ENCODE data around the gene PTPN21.

DNA sequence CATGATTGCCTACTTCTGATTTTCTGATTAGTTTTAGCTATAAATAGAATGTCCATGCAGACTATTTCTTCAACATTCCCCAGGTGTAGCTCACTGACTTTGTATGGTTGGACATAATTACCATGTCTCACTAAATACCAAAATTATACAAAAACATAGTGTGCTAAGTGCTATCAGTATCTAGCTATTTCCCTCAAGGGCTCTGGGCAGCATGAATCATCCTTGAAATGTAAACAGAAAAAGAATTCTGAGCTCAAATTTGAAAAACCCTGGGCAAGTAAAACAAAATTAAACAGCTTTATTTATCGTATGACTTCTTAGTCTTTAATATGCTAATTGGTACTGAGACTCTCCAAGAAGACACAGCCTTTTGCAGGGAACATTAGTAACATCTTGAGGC lies 86.4 kb downstream of the PTPN21 start:
- TF ChIP-seq, protein P1, sequence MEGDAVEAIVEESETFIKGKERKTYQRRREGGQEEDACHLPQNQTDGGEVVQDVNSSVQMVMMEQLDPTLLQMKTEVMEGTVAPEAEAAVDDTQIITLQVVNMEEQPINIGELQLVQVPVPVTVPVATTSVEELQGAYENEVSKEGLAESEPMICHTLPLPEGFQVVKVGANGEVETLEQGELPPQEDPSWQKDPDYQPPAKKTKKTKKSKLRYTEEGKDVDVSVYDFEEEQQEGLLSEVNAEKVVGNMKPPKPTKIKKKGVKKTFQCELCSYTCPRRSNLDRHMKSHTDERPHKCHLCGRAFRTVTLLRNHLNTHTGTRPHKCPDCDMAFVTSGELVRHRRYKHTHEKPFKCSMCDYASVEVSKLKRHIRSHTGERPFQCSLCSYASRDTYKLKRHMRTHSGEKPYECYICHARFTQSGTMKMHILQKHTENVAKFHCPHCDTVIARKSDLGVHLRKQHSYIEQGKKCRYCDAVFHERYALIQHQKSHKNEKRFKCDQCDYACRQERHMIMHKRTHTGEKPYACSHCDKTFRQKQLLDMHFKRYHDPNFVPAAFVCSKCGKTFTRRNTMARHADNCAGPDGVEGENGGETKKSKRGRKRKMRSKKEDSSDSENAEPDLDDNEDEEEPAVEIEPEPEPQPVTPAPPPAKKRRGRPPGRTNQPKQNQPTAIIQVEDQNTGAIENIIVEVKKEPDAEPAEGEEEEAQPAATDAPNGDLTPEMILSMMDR (IDR thresholded peaks at IDR 0.05; ENCODE audit: low read depth, low read length) = no peak
- TF ChIP-seq, protein P2, sequence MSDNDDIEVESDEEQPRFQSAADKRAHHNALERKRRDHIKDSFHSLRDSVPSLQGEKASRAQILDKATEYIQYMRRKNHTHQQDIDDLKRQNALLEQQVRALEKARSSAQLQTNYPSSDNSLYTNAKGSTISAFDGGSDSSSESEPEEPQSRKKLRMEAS (IDR thresholded peaks at IDR 0.05; ENCODE audit: low read depth, low read length) = no peak
- TF ChIP-seq MYC (IDR thresholded peaks at IDR 0.05; ENCODE audit: low read depth, low read length) (no peak), POLR2A (IDR thresholded peaks at IDR 0.05; ENCODE audit: extremely low read depth, insufficient read length) (no peak)
